A673 (cell line): Measurements from ENCODE around the gene PPFIA2. TPM values are rescaled to one million over a fixed set of nuclear protein-coding genes. Genes with fewer than 3 reads are reported as not detected.

Source experiments
- BruUV-seq: library from RNA; stranded (reverse); fragments of 400-500 nt; replicated peaks from 2 replicates; lab custom pipeline; 2021; lab: Mats Ljungman, UMichigan
- CTCF ChIA-PET: fragments of 300-600 bp; sonication (Branson Sonifier 250); formaldehyde crosslinking; loops from one replicate; lab custom pipeline; 2022; ENCODE audit warnings: antibody characterized with exemption; lab: Charles Lee
- POLR2A ChIA-PET: fragments of 300-600 bp; sonication (Branson Sonifier 250); formaldehyde crosslinking; loops from one replicate; lab custom pipeline; 2022; ENCODE audit warnings: antibody characterized with exemption; ENCODE audit not compliant: low non-redundant PET; lab: Charles Lee
- DNase-seq: peaks from one replicate; pipeline ENCODE4 v3.0.0-alpha.2; 2015; ENCODE audit warnings: low spot score
- H3K27ac ChIP-seq: fragments of 200-600 bp; sonication (generic); 2 replicates; pipeline ENCODE4 v1.5.1; 2016; ENCODE audit warnings: mixed run types, low read depth, mild to moderate bottlenecking, mixed read lengths, antibody characterized with exemption, low read length; ENCODE audit not compliant: poor library complexity, severe bottlenecking
- H3K27me3 ChIP-seq: fragments of 200-600 bp; sonication (generic); replicated peaks from 2 replicates; pipeline ENCODE4 v1.6.1; 2017; ENCODE audit warnings: mixed run types, low read depth, mild to moderate bottlenecking, mixed read lengths, antibody characterized with exemption, low read length; ENCODE audit not compliant: insufficient read depth, poor library complexity
- H3K36me3 ChIP-seq: fragments of 200-600 bp; sonication (generic); 2 replicates; pipeline ENCODE4 v1.6.1; 2016; ENCODE audit warnings: mixed run types, mild to moderate bottlenecking, mixed read lengths, antibody characterized with exemption, low read length; ENCODE audit not compliant: insufficient read depth, poor library complexity, severe bottlenecking
- H3K4me1 ChIP-seq: fragments of 200-600 bp; sonication (generic); 2 replicates; pipeline ENCODE4 v1.6.1; 2017; ENCODE audit warnings: mixed run types, mild to moderate bottlenecking, mixed read lengths, antibody characterized with exemption, low read length; ENCODE audit not compliant: insufficient read depth, poor library complexity, severe bottlenecking
- H3K4me3 ChIP-seq: fragments of 200-600 bp; sonication (generic); 2 replicates; pipeline ENCODE4 v1.5.1; 2016; ENCODE audit warnings: low read depth, mixed run types, mild to moderate bottlenecking, mixed read lengths, low read length; ENCODE audit not compliant: poor library complexity, severe bottlenecking
- H3K9me3 ChIP-seq: fragments of 200-600 bp; sonication (generic); 2 replicates; pipeline ENCODE4 v1.6.1; 2016; ENCODE audit warnings: mixed run types, low read depth, mild to moderate bottlenecking, mixed read lengths, antibody characterized with exemption, low read length; ENCODE audit not compliant: poor library complexity, severe bottlenecking
- EZH2 ChIP-seq: fragments of 200-600 bp; sonication (generic); IDR thresholded peaks from 2 replicates; pipeline ENCODE4 v1.6.1; 2017; ENCODE audit warnings: borderline replicate concordance, low read depth, mild to moderate bottlenecking, mixed read lengths, antibody characterized with exemption, low read length; ENCODE audit not compliant: poor library complexity, severe bottlenecking
- intact Hi-C: fragments of 100-400 bp; cut with micrococcal nuclease; formaldehyde crosslinking; loops from one replicate; pipeline ENCODE4 v1.10.0; 2022; ENCODE audit not compliant: unreplicated experiment
- total RNA-seq: library from RNA; stranded (reverse); gene quantifications from 2 replicates; pipeline ENCODE4 v1.2.3, GENCODE V29; 2021
- TF ChIP-seq, protein P1 (sequence below): fragments of 300-800, 200-600 bp; sonication (generic); conservative IDR thresholded peaks from 2 replicates; pipeline ENCODE4 v1.5.1; 2017; ENCODE audit warnings: low read depth, mild to moderate bottlenecking, antibody characterized with exemption, low read length, moderate library complexity, mixed read lengths

The PPFIA2 gene
- total RNA-seq, 1 experiment from 2014 or later, result 0.52 TPM

- Histone ChIP-seq H3K4me3 (no peak overlapping the region), H3K9me3 (no peaks in the 10 kb centered on the region), H3K4me1 (no peaks in the 10 kb centered on the region), H3K36me3 (no peaks in the 10 kb centered on the region), H3K27ac (no peak overlapping the region), H3K27me3 (peaks cover 20% of the 10 kb centered on the region)
- DNase-seq, result no peak
- CTCF ChIA-PET, result no interaction called here
- no peak for TF ChIP-seq EZH2
- TF ChIP-seq, protein P1, sequence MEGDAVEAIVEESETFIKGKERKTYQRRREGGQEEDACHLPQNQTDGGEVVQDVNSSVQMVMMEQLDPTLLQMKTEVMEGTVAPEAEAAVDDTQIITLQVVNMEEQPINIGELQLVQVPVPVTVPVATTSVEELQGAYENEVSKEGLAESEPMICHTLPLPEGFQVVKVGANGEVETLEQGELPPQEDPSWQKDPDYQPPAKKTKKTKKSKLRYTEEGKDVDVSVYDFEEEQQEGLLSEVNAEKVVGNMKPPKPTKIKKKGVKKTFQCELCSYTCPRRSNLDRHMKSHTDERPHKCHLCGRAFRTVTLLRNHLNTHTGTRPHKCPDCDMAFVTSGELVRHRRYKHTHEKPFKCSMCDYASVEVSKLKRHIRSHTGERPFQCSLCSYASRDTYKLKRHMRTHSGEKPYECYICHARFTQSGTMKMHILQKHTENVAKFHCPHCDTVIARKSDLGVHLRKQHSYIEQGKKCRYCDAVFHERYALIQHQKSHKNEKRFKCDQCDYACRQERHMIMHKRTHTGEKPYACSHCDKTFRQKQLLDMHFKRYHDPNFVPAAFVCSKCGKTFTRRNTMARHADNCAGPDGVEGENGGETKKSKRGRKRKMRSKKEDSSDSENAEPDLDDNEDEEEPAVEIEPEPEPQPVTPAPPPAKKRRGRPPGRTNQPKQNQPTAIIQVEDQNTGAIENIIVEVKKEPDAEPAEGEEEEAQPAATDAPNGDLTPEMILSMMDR, result no peak
- BruUV-seq, result no TSS peak
- POLR2A ChIA-PET, result no interaction called here
- intact Hi-C loops, result no loop called here
Observed at GRCh38 chr12:81778719-81779118, 19.6 kb upstream of the PPFIA2 start.

GRCh38 chr12:81758421-81759189 lies 545 bp downstream of the PPFIA2 start:
- peak overlapping the region; percentile 49 for H3K4me3 ChIP-seq
- H3K9me3 ChIP-seq, result no peaks in the 10 kb centered on the region
- BruUV-seq, result no TSS peak
- no peaks in the 10 kb centered on the region for H3K36me3 ChIP-seq
- no peak overlapping the region for H3K27ac ChIP-seq
- TF ChIP-seq, protein P1, result no peak
- no peak for TF ChIP-seq EZH2
- peak; percentile 66 for DNase-seq
- CTCF ChIA-PET, result no interaction called here
- intact Hi-C loops, result no loop called here
- H3K4me1 ChIP-seq, result no peaks in the 10 kb centered on the region
- H3K27me3 ChIP-seq, result peaks cover 37% of the 10 kb centered on the region
- POLR2A ChIA-PET, result interaction anchor here (0.6 kb wide), 1 partner anchor 101 kb away, joined by 6 read pairs; no protein-coding TSS in a partner anchor

DNA sequence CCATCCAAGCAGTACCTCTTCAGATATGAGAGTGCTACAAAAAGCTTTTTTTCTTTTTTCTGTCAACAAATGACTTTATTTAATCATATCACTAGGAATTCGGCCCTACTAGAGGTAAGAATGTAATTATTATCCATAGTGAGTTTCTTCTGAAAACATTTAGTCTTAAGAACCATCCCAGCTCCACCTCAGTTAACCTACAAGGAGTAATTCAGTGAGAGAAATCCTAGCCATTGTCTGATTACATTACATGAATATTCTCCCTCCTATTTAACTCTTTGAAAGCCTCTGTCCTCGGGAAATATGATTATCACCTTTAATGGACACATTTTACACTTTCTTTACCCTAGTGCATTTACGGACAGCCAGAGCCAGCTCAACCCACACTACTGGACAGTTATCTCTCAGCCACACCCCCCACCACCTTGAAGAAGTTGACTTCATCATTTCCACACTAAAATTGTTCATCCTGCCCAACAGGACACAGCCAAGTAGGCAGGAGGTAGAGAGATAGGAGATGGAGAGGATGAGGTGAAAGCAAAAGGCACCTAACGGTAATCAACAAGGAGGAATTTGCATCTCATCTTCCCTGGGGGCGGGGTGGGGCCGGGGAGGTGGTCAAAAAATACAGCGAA lies 1.3 kb downstream of the PPFIA2 start:
- Histone ChIP-seq H3K4me3 (peak overlapping the region; percentile 49), H3K9me3 (no peaks in the 10 kb centered on the region), H3K27ac (no peak overlapping the region), H3K27me3 (peaks cover 37% of the 10 kb centered on the region), H3K4me1 (no peaks in the 10 kb centered on the region), H3K36me3 (no peaks in the 10 kb centered on the region)
- POLR2A ChIA-PET, result no interaction called here
- CTCF ChIA-PET, result no interaction called here
- no peak for DNase-seq
- TF ChIP-seq, protein P1, result no peak
- TF ChIP-seq EZH2, result no peak
- BruUV-seq, result no TSS peak
- intact Hi-C loops, result no loop called here
